Measurements from ENCODE around the gene SLITRK6. TPM values are rescaled to one million over a fixed set of nuclear protein-coding genes. Genes with fewer than 3 reads are reported as not detected.

Gene SLITRK6
- polyA plus RNA-seq, 1 experiment, result 24.2 TPM

- DNase-seq (ENCODE audit: low read depth, low spot score), result no peak
- ChIA-PET POLR2A (no interaction called here), CTCF (interaction anchor here (4.1 kb wide), 1 partner anchor 912 kb away, joined by 23 read pairs; no protein-coding TSS in a partner anchor)
- no peak for TF ChIP-seq CTCF (IDR thresholded peaks at IDR 0.05; ENCODE audit: low read depth, low read length)
- no peaks in the 10 kb centered on the region for H3K9me3 ChIP-seq (ENCODE audit: control insufficient read depth, insufficient read depth, low read length)
- H3K27me3 ChIP-seq (ENCODE audit: control insufficient read depth, insufficient read depth, low read length), result no peaks in the 10 kb centered on the region
- no peak overlapping the region for H3K27ac ChIP-seq (ENCODE audit: low read depth, low read length)
- no peak overlapping the region for H3K4me3 ChIP-seq (ENCODE audit: low read depth, low read length)
These were observed 9.6 kb upstream of the SLITRK6 start for GRCh38 chr13:85808811-85809210.

DNA sequence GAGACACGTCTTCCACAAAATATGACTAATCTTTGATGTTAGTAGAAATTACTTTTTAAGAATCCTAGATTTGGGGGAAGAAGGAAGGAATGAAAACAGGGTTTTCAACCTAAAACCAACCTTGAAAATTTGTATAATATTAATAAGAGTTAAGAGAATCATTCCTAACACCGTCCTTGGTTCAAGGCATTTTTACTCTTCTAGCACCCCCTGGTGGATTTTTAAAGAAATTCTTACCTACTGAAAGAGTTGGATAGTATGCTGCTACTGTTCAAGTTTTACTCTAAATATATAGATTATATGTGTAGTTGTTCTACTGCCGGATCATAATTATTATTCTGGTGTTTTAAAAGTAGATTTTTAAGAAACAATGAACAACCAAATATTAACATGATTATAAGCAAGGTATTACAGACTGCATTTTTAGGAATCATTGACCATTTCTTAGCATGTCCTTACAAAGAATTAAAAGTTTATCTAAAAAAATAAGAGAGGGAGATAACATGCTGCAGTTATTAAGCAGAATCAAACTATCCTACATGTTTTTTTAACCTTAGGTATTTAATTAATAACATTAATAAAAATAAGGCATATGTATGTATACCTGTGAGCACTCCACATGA is 7.4 kb upstream of the SLITRK6 start:
- Histone ChIP-seq H3K9me3 (ENCODE audit: control insufficient read depth, insufficient read depth, low read length) (no peaks in the 10 kb centered on the region), H3K4me3 (ENCODE audit: low read depth, low read length) (no peak overlapping the region), H3K27ac (ENCODE audit: low read depth, low read length) (no peak overlapping the region), H3K27me3 (ENCODE audit: control insufficient read depth, insufficient read depth, low read length) (no peaks in the 10 kb centered on the region)
- CTCF ChIA-PET, result interaction anchor here (0.6 to 4.1 kb wide), 6 partner anchors 20 to 910 kb away, joined by 3 to 23 read pairs (median 4); no protein-coding TSS in a partner anchor
- TF ChIP-seq CTCF (IDR thresholded peaks at IDR 0.05; ENCODE audit: low read depth, low read length), result peak; percentile 64
- POLR2A ChIA-PET, result no interaction called here
- peak; percentile 47 for DNase-seq (ENCODE audit: low read depth, low spot score)

GRCh38 chr13:85798556-85798955 is 663 bp downstream of the SLITRK6 start:
- ChIA-PET POLR2A (interaction anchor here (0.6 kb wide), 1 partner anchor 219 kb away, joined by 4 read pairs; no protein-coding TSS in a partner anchor), CTCF (interaction anchor here (0.7 to 1.8 kb wide), 5 partner anchors 30 to 875 kb away, joined by 3 to 7 read pairs (median 3); no protein-coding TSS in a partner anchor)

GRCh38 chr13:85797311-85797710 is 1.9 kb downstream of the SLITRK6 start:
- Histone ChIP-seq H3K27ac (ENCODE audit: low read depth, low read length) (no peak overlapping the region), H3K4me3 (ENCODE audit: low read depth, low read length) (peak overlapping the region; percentile 61), H3K9me3 (ENCODE audit: control insufficient read depth, insufficient read depth, low read length) (no peaks in the 10 kb centered on the region), H3K27me3 (ENCODE audit: control insufficient read depth, insufficient read depth, low read length) (no peaks in the 10 kb centered on the region)
- POLR2A ChIA-PET, result no interaction called here
- no peak for DNase-seq (ENCODE audit: low read depth, low spot score)
- CTCF ChIA-PET, result no interaction called here
- TF ChIP-seq CTCF (IDR thresholded peaks at IDR 0.05; ENCODE audit: low read depth, low read length), result no peak

More at GRCh38 chr13:85798556-85798955, 663 bp downstream of the SLITRK6 start:
- Histone ChIP-seq H3K27ac (ENCODE audit: low read depth, low read length) (no peak overlapping the region), H3K9me3 (ENCODE audit: control insufficient read depth, insufficient read depth, low read length) (no peaks in the 10 kb centered on the region), H3K27me3 (ENCODE audit: control insufficient read depth, insufficient read depth, low read length) (no peaks in the 10 kb centered on the region), H3K4me3 (ENCODE audit: low read depth, low read length) (peak overlapping the region; percentile 61)
- no peak for DNase-seq (ENCODE audit: low read depth, low spot score)
- no peak for TF ChIP-seq CTCF (IDR thresholded peaks at IDR 0.05; ENCODE audit: low read depth, low read length)

DNA sequence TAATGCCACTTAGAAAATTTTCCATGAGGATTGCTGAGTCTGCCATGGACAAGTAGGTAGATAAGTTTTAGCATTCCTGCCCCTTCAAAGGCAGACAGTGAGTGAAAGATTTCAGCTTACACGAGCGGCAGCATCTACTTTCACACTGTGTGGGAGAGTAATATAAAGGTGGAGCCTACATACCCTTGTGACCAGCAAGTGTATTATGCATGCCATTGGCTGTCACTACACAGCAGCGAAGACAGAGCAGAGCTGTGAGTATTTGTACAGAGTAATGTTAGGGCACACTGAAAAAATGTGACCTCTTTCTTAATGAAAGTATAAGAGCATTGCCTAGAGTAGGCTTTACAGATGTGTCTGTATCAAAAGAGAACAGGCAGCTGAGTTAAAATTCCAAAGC is 14.0 kb downstream of the SLITRK6 start:
- no peak for DNase-seq (ENCODE audit: low read depth, low spot score)
- no peak overlapping the region for H3K4me3 ChIP-seq (ENCODE audit: low read depth, low read length)
- no peak for TF ChIP-seq CTCF (IDR thresholded peaks at IDR 0.05; ENCODE audit: low read depth, low read length)
- H3K9me3 ChIP-seq (ENCODE audit: control insufficient read depth, insufficient read depth, low read length), result no peaks in the 10 kb centered on the region
- POLR2A ChIA-PET, result no interaction called here
- CTCF ChIA-PET, result no interaction called here
- no peak overlapping the region for H3K27ac ChIP-seq (ENCODE audit: low read depth, low read length)
- no peaks in the 10 kb centered on the region for H3K27me3 ChIP-seq (ENCODE audit: control insufficient read depth, insufficient read depth, low read length)

Data from AG04450 (cell line).